ENCODE data around the gene CADM4.

GRCh38 chr19:43642531-43642930 is 2.9 kb upstream of the CADM4 start:
- no peak for TF ChIP-seq CTCF (IDR thresholded peaks at IDR 0.05 in 4 of 5, conservative IDR thresholded peaks at IDR 0.05 in 1 of 5)
- TF ChIP-seq POLR2A (IDR thresholded peaks at IDR 0.05), result no peak

Data from gastrocnemius medialis (tissue), 4 donors.